GM23338 (cell line): ENCODE results near the gene PGAP3. TPM values are rescaled to one million over a fixed set of nuclear protein-coding genes. Genes with fewer than 3 reads are reported as not detected.

Experiments
- ATAC-seq: fragments of 200-7000 bp; cut with Tn5 transposase; 3 replicates; pipeline ENCODE4 v1.9.1; 2020
- DNase-seq: peaks from one replicate; pipeline ENCODE4 v3.0.0-alpha.2; 2015; ENCODE audit warnings: low spot score
- H2AFZ ChIP-seq: fragments of 200-600 bp; sonication (generic); 2 replicates; pipeline ENCODE4 v1.8.0; 2016; ENCODE audit warnings: antibody characterized with exemption, mild to moderate bottlenecking, moderate library complexity
- H3F3A ChIP-seq: fragments of 200-600 bp; sonication (generic); replicated peaks from 2 replicates; pipeline ENCODE4 v1.8.0; 2017; ENCODE audit warnings: antibody characterized with exemption, mixed run types, low read depth
- H3K27ac ChIP-seq: fragments of 200-600 bp; sonication (generic); 2 replicates; pipeline ENCODE4 v1.6.1; 2016; ENCODE audit warnings: low read depth
- H3K27me3 ChIP-seq: fragments of 200-600 bp; sonication (generic); 2 replicates; pipeline ENCODE4 v1.8.0; 2016; ENCODE audit warnings: mild to moderate bottlenecking, mixed run types, moderate library complexity; ENCODE audit not compliant: insufficient read depth
- H3K36me3 ChIP-seq: fragments of 200-600 bp; sonication (generic); 2 replicates; pipeline ENCODE4 v1.8.0; 2016; ENCODE audit warnings: mild to moderate bottlenecking; ENCODE audit not compliant: insufficient read depth
- H3K4me1 ChIP-seq: fragments of 200-600 bp; sonication (generic); 2 replicates; pipeline ENCODE4 v1.8.0; 2016; ENCODE audit warnings: mild to moderate bottlenecking, moderate library complexity; ENCODE audit not compliant: insufficient read depth
- H3K4me2 ChIP-seq: fragments of 200-600 bp; sonication (generic); 2 replicates; pipeline ENCODE4 v1.7.1; 2017; ENCODE audit warnings: mixed run types
- H3K4me3 ChIP-seq: fragments of 200-600 bp; sonication (generic); 2 replicates; pipeline ENCODE4 v1.6.1; 2016; ENCODE audit warnings: mixed run types
- H3K79me2 ChIP-seq: fragments of 200-600 bp; sonication (generic); replicated peaks from 2 replicates; pipeline ENCODE4 v1.8.0; 2017; ENCODE audit warnings: mild to moderate bottlenecking; ENCODE audit not compliant: insufficient read depth
- H3K9me2 ChIP-seq: fragments of 200-600 bp; sonication (generic); 2 replicates; pipeline ENCODE4 v1.8.0; 2017; ENCODE audit not compliant: insufficient read depth
- H4K20me1 ChIP-seq: fragments of 200-600 bp; sonication (generic); replicated peaks from 2 replicates; pipeline ENCODE4 v1.8.0; 2017; ENCODE audit warnings: mild to moderate bottlenecking; ENCODE audit not compliant: insufficient read depth
- H3K27ac Mint-ChIP-seq: 2 replicates; pipeline ENCODE4 v1.8.0; 2020; ENCODE audit warnings: inconsistent platforms, mild to moderate bottlenecking, moderate library complexity, mixed read lengths
- H3K27me3 Mint-ChIP-seq: 3 replicates; pipeline ENCODE4 v1.8.0; 2022; ENCODE audit warnings: low read depth, mild to moderate bottlenecking, moderate library complexity, mixed read lengths, inconsistent platforms; ENCODE audit not compliant: insufficient read depth, poor library complexity
- H3K36me3 Mint-ChIP-seq: 3 replicates; pipeline ENCODE4 v1.8.0; 2021; ENCODE audit warnings: low read depth, mild to moderate bottlenecking, inconsistent platforms, moderate library complexity, mixed read lengths
- H3K4me1 Mint-ChIP-seq: 3 replicates; pipeline ENCODE4 v1.8.0; 2020; ENCODE audit warnings: mild to moderate bottlenecking, inconsistent platforms, mixed read lengths
- H3K4me3 Mint-ChIP-seq: 3 replicates; pipeline ENCODE4 v1.8.0; 2021; ENCODE audit warnings: moderate library complexity, mild to moderate bottlenecking, inconsistent platforms, mixed read lengths
- H3K9me3 Mint-ChIP-seq: 3 replicates; pipeline ENCODE4 v1.8.0; 2020; ENCODE audit warnings: moderate library complexity, mild to moderate bottlenecking, inconsistent platforms, mixed read lengths
- CREB1 ChIP-seq: fragments of 250-450 bp; sonication (Bioruptor Pico); IDR thresholded peaks from 2 replicates; pipeline ENCODE4 v1.5.0; 2020; ENCODE audit warnings: low read depth, mild to moderate bottlenecking, moderate library complexity
- JUNB ChIP-seq: IDR thresholded peaks from one replicate; pipeline ENCODE4 v1.6.1; 2016; ENCODE audit warnings: antibody characterized with exemption; ENCODE audit not compliant: unreplicated experiment
- POLR2AphosphoS5 ChIP-seq: IDR thresholded peaks from 2 replicates; pipeline ENCODE4 v1.6.1; 2016; ENCODE audit warnings: antibody characterized with exemption, low read depth
- REST ChIP-seq: IDR thresholded peaks from one replicate; pipeline ENCODE4 v1.6.1; 2018; ENCODE audit warnings: antibody characterized with exemption; ENCODE audit not compliant: unreplicated experiment
- ZNF331 ChIP-seq: fragments of 250-450 bp; sonication (Bioruptor Pico); IDR thresholded peaks from 2 replicates; pipeline ENCODE4 v1.5.0; 2020; ENCODE audit warnings: low read depth, mild to moderate bottlenecking, moderate library complexity
- polyA plus RNA-seq: library from polyadenylated mRNA; unstranded; fragments of >200 nt; fragmentation: Nextera tagmentation; extraction: Ambion mirVana; gene quantifications from 2 replicates; pipeline ENCODE4 v1.2.1, GENCODE V29; 2016
- total RNA-seq: library from RNA; depleted of rRNA; stranded (reverse); fragments of >200 nt; shearing (Covaris generic); gene quantifications from 2 replicates; pipeline ENCODE4 v1.2.3, GENCODE V29; 2014
- TF ChIP-seq, protein P1 (sequence below): fragments of 250-450 bp; sonication (Bioruptor Pico); IDR thresholded peaks from 2 replicates; pipeline ENCODE4 v1.5.0; 2020; ENCODE audit warnings: mild to moderate bottlenecking, moderate library complexity

PGAP3 gene
- total and polyA plus RNA-seq, 2 experiments from 2014 or later = 7.0 to 10.7 TPM

GRCh38 chr17:39716879-39717536 is 29.2 kb upstream of the PGAP3 start:
- Histone ChIP-seq H3K4me3 (no peak overlapping the region), H3F3A (peaks cover 12% of the 10 kb centered on the region), H3K36me3 (peaks cover 31% of the 10 kb centered on the region), H3K4me2 (no peak overlapping the region), H4K20me1 (peaks cover 12% of the 10 kb centered on the region), H3K4me1 (no peaks in the 10 kb centered on the region), H3K9me2 (no peaks in the 10 kb centered on the region), H3K79me2 (no peaks in the 10 kb centered on the region), H2AFZ (no peak overlapping the region), H3K27me3 (no peaks in the 10 kb centered on the region), H3K27ac (0 out of 2 replicates have a peak overlapping the region, but pooled peaks have one; percentile 63)
- Mint-ChIP-seq H3K27ac (no peak overlapping the region), H3K9me3 (no peaks in the 10 kb centered on the region), H3K27me3 (peaks cover 17% of the 10 kb centered on the region), H3K36me3 (peaks cover 88% of the 10 kb centered on the region), H3K4me1 (no peaks in the 10 kb centered on the region), H3K4me3 (no peak overlapping the region; the same call in 2 of the 3 replicates)
- no peak for TF ChIP-seq REST
- TF ChIP-seq ZNF331 (CRISPR knock-in tag) = no peak
- TF ChIP-seq POLR2AphosphoS5 = no peak
- no peak for TF ChIP-seq JUNB
- no peak for TF ChIP-seq CREB1
- TF ChIP-seq, protein P1, sequence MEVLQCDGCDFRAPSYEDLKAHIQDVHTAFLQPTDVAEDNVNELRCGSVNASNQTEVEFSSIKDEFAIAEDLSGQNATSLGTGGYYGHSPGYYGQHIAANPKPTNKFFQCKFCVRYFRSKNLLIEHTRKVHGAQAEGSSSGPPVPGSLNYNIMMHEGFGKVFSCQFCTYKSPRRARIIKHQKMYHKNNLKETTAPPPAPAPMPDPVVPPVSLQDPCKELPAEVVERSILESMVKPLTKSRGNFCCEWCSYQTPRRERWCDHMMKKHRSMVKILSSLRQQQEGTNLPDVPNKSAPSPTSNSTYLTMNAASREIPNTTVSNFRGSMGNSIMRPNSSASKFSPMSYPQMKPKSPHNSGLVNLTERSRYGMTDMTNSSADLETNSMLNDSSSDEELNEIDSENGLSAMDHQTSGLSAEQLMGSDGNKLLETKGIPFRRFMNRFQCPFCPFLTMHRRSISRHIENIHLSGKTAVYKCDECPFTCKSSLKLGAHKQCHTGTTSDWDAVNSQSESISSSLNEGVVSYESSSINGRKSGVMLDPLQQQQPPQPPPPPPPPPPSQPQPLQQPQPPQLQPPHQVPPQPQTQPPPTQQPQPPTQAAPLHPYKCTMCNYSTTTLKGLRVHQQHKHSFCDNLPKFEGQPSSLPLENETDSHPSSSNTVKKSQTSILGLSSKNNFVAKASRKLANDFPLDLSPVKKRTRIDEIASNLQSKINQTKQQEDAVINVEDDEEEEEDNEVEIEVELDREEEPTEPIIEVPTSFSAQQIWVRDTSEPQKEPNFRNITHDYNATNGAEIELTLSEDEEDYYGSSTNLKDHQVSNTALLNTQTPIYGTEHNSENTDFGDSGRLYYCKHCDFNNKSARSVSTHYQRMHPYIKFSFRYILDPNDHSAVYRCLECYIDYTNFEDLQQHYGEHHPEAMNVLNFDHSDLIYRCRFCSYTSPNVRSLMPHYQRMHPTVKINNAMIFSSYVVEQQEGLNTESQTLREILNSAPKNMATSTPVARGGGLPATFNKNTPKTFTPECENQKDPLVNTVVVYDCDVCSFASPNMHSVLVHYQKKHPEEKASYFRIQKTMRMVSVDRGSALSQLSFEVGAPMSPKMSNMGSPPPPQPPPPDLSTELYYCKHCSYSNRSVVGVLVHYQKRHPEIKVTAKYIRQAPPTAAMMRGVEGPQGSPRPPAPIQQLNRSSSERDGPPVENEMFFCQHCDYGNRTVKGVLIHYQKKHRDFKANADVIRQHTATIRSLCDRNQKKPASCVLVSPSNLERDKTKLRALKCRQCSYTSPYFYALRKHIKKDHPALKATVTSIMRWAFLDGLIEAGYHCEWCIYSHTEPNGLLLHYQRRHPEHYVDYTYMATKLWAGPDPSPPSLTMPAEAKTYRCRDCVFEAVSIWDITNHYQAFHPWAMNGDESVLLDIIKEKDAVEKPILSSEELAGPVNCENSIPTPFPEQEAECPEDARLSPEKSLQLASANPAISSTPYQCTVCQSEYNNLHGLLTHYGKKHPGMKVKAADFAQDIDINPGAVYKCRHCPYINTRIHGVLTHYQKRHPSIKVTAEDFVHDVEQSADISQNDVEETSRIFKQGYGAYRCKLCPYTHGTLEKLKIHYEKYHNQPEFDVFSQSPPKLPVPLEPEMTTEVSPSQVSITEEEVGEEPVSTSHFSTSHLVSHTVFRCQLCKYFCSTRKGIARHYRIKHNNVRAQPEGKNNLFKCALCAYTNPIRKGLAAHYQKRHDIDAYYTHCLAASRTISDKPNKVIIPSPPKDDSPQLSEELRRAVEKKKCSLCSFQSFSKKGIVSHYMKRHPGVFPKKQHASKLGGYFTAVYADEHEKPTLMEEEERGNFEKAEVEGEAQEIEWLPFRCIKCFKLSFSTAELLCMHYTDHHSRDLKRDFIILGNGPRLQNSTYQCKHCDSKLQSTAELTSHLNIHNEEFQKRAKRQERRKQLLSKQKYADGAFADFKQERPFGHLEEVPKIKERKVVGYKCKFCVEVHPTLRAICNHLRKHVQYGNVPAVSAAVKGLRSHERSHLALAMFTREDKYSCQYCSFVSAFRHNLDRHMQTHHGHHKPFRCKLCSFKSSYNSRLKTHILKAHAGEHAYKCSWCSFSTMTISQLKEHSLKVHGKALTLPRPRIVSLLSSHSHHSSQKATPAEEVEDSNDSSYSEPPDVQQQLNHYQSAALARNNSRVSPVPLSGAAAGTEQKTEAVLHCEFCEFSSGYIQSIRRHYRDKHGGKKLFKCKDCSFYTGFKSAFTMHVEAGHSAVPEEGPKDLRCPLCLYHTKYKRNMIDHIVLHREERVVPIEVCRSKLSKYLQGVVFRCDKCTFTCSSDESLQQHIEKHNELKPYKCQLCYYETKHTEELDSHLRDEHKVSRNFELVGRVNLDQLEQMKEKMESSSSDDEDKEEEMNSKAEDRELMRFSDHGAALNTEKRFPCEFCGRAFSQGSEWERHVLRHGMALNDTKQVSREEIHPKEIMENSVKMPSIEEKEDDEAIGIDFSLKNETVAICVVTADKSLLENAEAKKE = no peak
- ATAC-seq (peak; percentile 21; the same call in 1 of the 3 replicates), DNase-seq (no peak)
